Activated CD4-positive, alpha-beta memory T cell treated with anti-CD3 and anti-CD28 coated beads for 36 hours (primary cell): ENCODE measurements around the gene ARFRP1. TPM values are rescaled to one million over a fixed set of nuclear protein-coding genes. Genes with fewer than 3 reads are reported as not detected.
"Not testable (repeated sequence)": the region's sequence is repeated elsewhere in the genome, so short reads cannot be mapped to it uniquely, and the experiment has no call there.

Experiments
- CTCF ChIA-PET: fragments of 350-600 bp; sonication (Branson Sonifier 250); formaldehyde crosslinking; loops from one replicate; lab custom pipeline; 2021; ENCODE audit warnings: antibody characterized with exemption, inconsistent platforms; lab: Charles Lee
- POLR2A ChIA-PET: fragments of 350-600 bp; sonication (Branson Sonifier 250); formaldehyde crosslinking; loops from one replicate; lab custom pipeline; 2021; ENCODE audit warnings: antibody characterized with exemption; lab: Charles Lee
- DNase-seq: peaks from one replicate; pipeline ENCODE4 v3.0.0-alpha.2; 2020
- H3K27ac Mint-ChIP-seq: one replicate; pipeline ENCODE4 v1.8.0; 2021; ENCODE audit warnings: mixed read lengths
- H3K27me3 Mint-ChIP-seq: one replicate; pipeline ENCODE4 v1.8.0; 2021; ENCODE audit warnings: mixed read lengths
- H3K36me3 Mint-ChIP-seq: one replicate; pipeline ENCODE4 v1.8.0; 2021; ENCODE audit warnings: mixed read lengths
- H3K4me1 Mint-ChIP-seq: one replicate; pipeline ENCODE4 v1.8.0; 2021; ENCODE audit warnings: low read depth, mixed read lengths
- H3K4me3 Mint-ChIP-seq: one replicate; pipeline ENCODE4 v1.8.0; 2021; ENCODE audit warnings: mild to moderate bottlenecking, mixed read lengths
- H3K9me3 Mint-ChIP-seq: one replicate; pipeline ENCODE4 v1.8.0; 2021; ENCODE audit warnings: mixed read lengths
- intact Hi-C: fragments of 100-400 bp; cut with micrococcal nuclease; formaldehyde crosslinking; loops from one replicate; pipeline ENCODE4 v1.15.1; 2023
- total RNA-seq, 2 experiments: library from RNA; stranded (reverse); gene quantifications; one replicate each; pipeline ENCODE4 v1.2.3, GENCODE V29; 2021

ARFRP1 gene
- total RNA-seq, 2 experiments from 2014 or later: 54.6 to 58.4 TPM

GRCh38 chr20:63722967-63723622, 15.3 kb upstream of the ARFRP1 start:
- CTCF ChIA-PET: interaction anchor here (1.2 kb wide), 1 partner anchor 15 kb away, joined by 3 read pairs; the partner anchor contains the start of genes ARFRP1 and ZGPAT
- intact Hi-C loops, H3K27me3 Mint-ChIP-seq, H3K27ac Mint-ChIP-seq, POLR2A ChIA-PET, H3K4me3 Mint-ChIP-seq, DNase-seq: not testable (repeated sequence)
- H3K9me3 Mint-ChIP-seq: peaks cover 15% of the 10 kb centered on the region
- H3K36me3 Mint-ChIP-seq: peaks cover 43% of the 10 kb centered on the region
- peaks cover 39% of the 10 kb centered on the region for H3K4me1 Mint-ChIP-seq

GRCh38 chr20:63718996-63719395, 11.2 kb upstream of the ARFRP1 start:
- DNase-seq: no peak
- ChIA-PET POLR2A (no interaction called here), CTCF (no interaction called here)
- intact Hi-C loops: no loop called here
- Mint-ChIP-seq H3K27me3 (no peaks in the 10 kb centered on the region), H3K9me3 (peaks cover 19% of the 10 kb centered on the region), H3K4me3 (no peak overlapping the region), H3K36me3 (peaks cover 51% of the 10 kb centered on the region), H3K27ac (no peak overlapping the region), H3K4me1 (peaks cover 46% of the 10 kb centered on the region)

DNA sequence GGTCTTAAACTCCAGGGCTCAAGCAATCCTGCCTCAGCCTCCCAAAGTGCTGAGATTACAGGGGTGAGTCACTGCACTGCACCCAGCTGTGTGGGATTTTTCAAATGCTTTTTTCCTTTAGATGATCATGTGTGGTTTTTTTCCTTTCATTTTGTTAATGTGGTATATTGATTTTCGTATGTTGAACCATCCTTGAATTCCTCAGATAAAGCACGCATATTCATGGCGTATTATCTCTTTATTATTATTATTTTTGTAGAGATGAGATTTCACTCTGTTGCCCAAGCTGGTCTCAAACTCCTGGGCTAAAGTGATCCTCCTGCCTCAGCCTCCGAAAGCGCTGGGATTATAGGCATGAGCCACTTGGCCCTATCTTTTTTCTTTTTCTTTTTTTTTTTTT, 7.1 kb upstream of the ARFRP1 start:
- H3K27me3 Mint-ChIP-seq: no peaks in the 10 kb centered on the region
- peaks cover 22% of the 10 kb centered on the region for H3K9me3 Mint-ChIP-seq
- intact Hi-C loops: no loop called here
- peaks cover 50% of the 10 kb centered on the region for H3K4me1 Mint-ChIP-seq
- H3K4me3 Mint-ChIP-seq: no peak overlapping the region
- DNase-seq: no peak
- peaks cover 61% of the 10 kb centered on the region for H3K36me3 Mint-ChIP-seq
- no peak overlapping the region for H3K27ac Mint-ChIP-seq
- ChIA-PET POLR2A (interaction anchor here (0.6 kb wide), 1 partner anchor 147 kb away, joined by 3 read pairs; no protein-coding TSS in a partner anchor), CTCF (no interaction called here)

- Mint-ChIP-seq H3K4me3 (no peak overlapping the region), H3K27ac (no peak overlapping the region), H3K4me1 (peaks cover 53% of the 10 kb centered on the region), H3K9me3 (peaks cover 16% of the 10 kb centered on the region), H3K27me3 (no peaks in the 10 kb centered on the region), H3K36me3 (peaks cover 60% of the 10 kb centered on the region)
- intact Hi-C loops: no loop called here
- CTCF ChIA-PET: no interaction called here
- POLR2A ChIA-PET: no interaction called here
- DNase-seq: no peak
Observed at GRCh38 chr20:63712191-63712590, 4.4 kb upstream of the ARFRP1 start.

GRCh38 chr20:63711085-63711645, 3.4 kb upstream of the ARFRP1 start:
- intact Hi-C loops: no loop called here
- Mint-ChIP-seq H3K9me3 (peaks cover 13% of the 10 kb centered on the region), H3K27me3 (no peaks in the 10 kb centered on the region), H3K27ac (no peak overlapping the region), H3K36me3 (peaks cover 57% of the 10 kb centered on the region), H3K4me3 (no peak overlapping the region), H3K4me1 (peaks cover 52% of the 10 kb centered on the region)
- ChIA-PET POLR2A (no interaction called here), CTCF (interaction anchor here (0.9 kb wide), 1 partner anchor 75 kb away, joined by 3 read pairs; no protein-coding TSS in a partner anchor)
- DNase-seq: no peak

GRCh38 chr20:63709149-63709527, 1.4 kb upstream of the ARFRP1 start:
- intact Hi-C loops: no loop called here
- no peaks in the 10 kb centered on the region for H3K27me3 Mint-ChIP-seq
- ChIA-PET POLR2A (interaction anchor here (2.0 to 3.5 kb wide), 3 partner anchors 10 to 28 kb away, joined by 9 to 30 read pairs (median 15); partner anchors contain the start of genes LIME1 and SLC2A4RG), CTCF (interaction anchor here (0.7 to 2.2 kb wide), 3 partner anchors 11 to 77 kb away, joined by 3 to 8 read pairs (median 5); no protein-coding TSS in a partner anchor)
- peak overlapping the region; percentile 65 for H3K27ac Mint-ChIP-seq
- peak overlapping the region; percentile 73 for H3K4me3 Mint-ChIP-seq
- H3K9me3 Mint-ChIP-seq: peaks cover 3% of the 10 kb centered on the region
- peaks cover 53% of the 10 kb centered on the region for H3K36me3 Mint-ChIP-seq
- H3K4me1 Mint-ChIP-seq: peaks cover 46% of the 10 kb centered on the region
- DNase-seq: no peak

DNA sequence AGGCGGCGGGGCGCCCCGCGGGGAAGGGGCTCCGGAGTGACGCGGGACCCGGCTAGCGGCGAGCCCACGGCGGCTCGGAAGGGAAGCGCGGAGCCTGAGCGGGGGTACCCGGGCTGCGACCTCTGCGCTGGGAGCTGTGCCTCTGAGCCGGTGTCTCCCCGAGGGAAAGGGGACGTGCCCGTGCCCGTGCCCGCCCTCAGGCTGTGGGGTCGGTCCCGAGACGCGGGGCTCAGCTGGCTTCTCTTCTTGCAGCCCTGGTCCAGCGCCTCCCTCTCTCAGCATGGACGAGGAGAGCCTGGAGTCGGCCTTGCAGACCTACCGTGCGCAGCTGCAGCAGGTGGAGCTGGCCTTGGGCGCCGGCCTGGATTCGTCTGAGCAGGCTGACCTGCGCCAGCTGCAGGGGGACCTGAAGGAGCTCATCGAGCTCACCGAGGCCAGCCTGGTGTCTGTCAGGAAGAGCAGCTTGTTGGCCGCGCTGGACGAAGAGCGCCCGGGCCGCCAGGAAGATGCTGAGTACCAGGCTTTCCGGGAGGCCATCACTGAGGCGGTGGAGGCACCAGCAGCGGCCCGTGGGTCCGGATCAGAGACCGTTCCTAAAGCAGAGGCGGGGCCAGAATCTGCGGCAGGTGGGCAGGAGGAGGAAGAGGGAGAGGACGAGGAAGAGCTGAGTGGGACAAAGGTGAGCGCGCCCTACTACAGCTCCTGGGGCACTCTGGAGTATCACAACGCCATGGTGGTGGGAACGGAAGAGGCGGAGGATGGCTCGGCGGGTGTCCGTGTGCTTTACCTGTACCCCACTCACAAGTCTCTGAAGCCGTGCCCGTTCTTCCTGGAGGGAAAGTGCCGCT, 749 bp upstream of the ARFRP1 start:
- CTCF ChIA-PET: interaction anchor here (0.7 to 3.6 kb wide), 20 partner anchors 10 to 272 kb away, joined by 3 to 36 read pairs (median 4); partner anchors contain the start of genes LIME1, PTK6, RTEL1 and SLC2A4RG
- intact Hi-C loops: no loop called here
- POLR2A ChIA-PET: interaction anchor here (0.6 to 3.5 kb wide), 10 partner anchors 10 to 187 kb away, joined by 3 to 30 read pairs (median 4); partner anchors contain the start of genes LIME1, SLC2A4RG and TPD52L2
- DNase-seq: no peak
- Mint-ChIP-seq H3K27me3 (no peaks in the 10 kb centered on the region), H3K27ac (peak overlapping the region; percentile 65), H3K36me3 (peaks cover 52% of the 10 kb centered on the region), H3K9me3 (peaks cover 3% of the 10 kb centered on the region), H3K4me3 (peak overlapping the region; percentile 73), H3K4me1 (peaks cover 46% of the 10 kb centered on the region)

GRCh38 chr20:63706852-63707557, 771 bp downstream of the ARFRP1 start:
- intact Hi-C loops: loop anchor here (1.0 to 2.0 kb wide), 6 partner anchors 30 to 249 kb away; partner anchors contain the start of genes LIME1, TPD52L2 and UCKL1
- DNase-seq: peak; percentile 80
- no peaks in the 10 kb centered on the region for H3K27me3 Mint-ChIP-seq
- ChIA-PET POLR2A (interaction anchor here (0.6 to 3.5 kb wide), 13 partner anchors 8 to 252 kb away, joined by 3 to 30 read pairs (median 4); partner anchors contain the start of genes LIME1, SLC2A4RG and TPD52L2), CTCF (interaction anchor here (1.0 to 3.6 kb wide), 19 partner anchors 8 to 273 kb away, joined by 3 to 36 read pairs (median 5); partner anchors contain the start of genes LIME1, PTK6, SLC2A4RG and TPD52L2)
- peaks cover under 1% of the 10 kb centered on the region for H3K9me3 Mint-ChIP-seq
- peak overlapping the region; percentile 94 for H3K27ac Mint-ChIP-seq
- H3K4me1 Mint-ChIP-seq: peaks cover 39% of the 10 kb centered on the region
- H3K4me3 Mint-ChIP-seq: peak overlapping the region; percentile 93
- H3K36me3 Mint-ChIP-seq: peaks cover 42% of the 10 kb centered on the region

GRCh38 chr20:63706027-63706695, 1.6 kb downstream of the ARFRP1 start:
- H3K27ac Mint-ChIP-seq: peak overlapping the region; percentile 94
- POLR2A ChIA-PET: interaction anchor here (0.8 to 3.5 kb wide), 2 partner anchors 9 to 31 kb away, joined by 3 to 30 read pairs; partner anchors contain the start of genes LIME1 and SLC2A4RG
- no peaks in the 10 kb centered on the region for H3K9me3 Mint-ChIP-seq
- H3K4me3 Mint-ChIP-seq: peak overlapping the region; percentile 93
- no peak for DNase-seq
- CTCF ChIA-PET: interaction anchor here (0.8 to 3.6 kb wide), 7 partner anchors 7 to 169 kb away, joined by 3 to 36 read pairs (median 13); partner anchors contain the start of genes LIME1, PTK6, SLC2A4RG and TPD52L2
- intact Hi-C loops: loop anchor here (2.0 kb wide), 3 partner anchors 31 to 159 kb away; partner anchors contain the start of genes LIME1 and TPD52L2
- H3K36me3 Mint-ChIP-seq: peaks cover 38% of the 10 kb centered on the region
- H3K4me1 Mint-ChIP-seq: peaks cover 38% of the 10 kb centered on the region
- no peaks in the 10 kb centered on the region for H3K27me3 Mint-ChIP-seq

DNA sequence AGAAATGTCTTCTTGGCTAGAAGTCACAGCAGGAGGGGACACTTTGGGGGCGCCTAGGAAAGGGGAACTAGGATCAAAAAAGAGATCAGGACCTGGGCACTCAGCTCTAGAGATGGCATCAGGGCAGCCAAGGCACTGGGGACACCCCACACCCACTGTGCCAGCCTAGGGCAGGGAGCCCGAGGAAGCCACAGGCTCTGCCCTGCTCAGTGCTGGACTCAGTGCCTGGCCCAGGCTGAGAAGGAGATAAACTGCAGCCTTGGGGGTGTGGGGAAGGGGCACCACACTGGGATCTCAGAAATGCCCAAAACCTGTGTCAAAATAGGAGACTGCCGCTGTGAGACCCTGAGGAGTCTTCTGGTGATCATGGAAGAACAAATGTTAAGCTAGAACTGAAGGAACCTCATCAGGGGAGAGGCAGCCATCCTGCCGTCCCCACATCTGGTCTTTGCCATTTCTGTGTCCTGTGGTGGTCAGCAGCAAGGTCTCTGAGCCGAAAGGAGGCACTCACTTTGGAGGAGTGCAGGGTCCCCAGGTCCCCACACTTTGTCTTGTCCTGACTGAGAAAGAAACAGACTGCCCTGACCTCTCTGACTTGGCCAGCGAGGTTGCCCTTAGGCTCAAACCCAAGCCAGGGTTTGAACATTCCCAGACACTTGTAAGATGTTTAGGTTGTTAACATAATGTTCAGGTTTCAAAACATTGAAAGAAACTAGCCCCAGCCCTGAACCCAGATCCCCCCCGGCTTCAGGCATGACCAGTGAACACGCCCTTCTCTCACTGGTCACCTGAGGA, 2.3 kb downstream of the ARFRP1 start:
- H3K36me3 Mint-ChIP-seq: peaks cover 31% of the 10 kb centered on the region
- ChIA-PET CTCF (interaction anchor here (0.8 to 3.6 kb wide), 4 partner anchors 32 to 168 kb away, joined by 3 to 36 read pairs (median 20); partner anchors contain the start of genes LIME1, PTK6, SLC2A4RG and TPD52L2), POLR2A (no interaction called here)
- no peak overlapping the region for H3K4me3 Mint-ChIP-seq
- H3K9me3 Mint-ChIP-seq: no peaks in the 10 kb centered on the region
- DNase-seq: no peak
- peaks cover 36% of the 10 kb centered on the region for H3K4me1 Mint-ChIP-seq
- peak overlapping the region; percentile 49 for H3K27ac Mint-ChIP-seq
- intact Hi-C loops: loop anchor here (2.0 kb wide), 3 partner anchors 31 to 159 kb away; partner anchors contain the start of genes LIME1 and TPD52L2
- no peaks in the 10 kb centered on the region for H3K27me3 Mint-ChIP-seq
